ENCODE data around the gene LPXN.

GRCh38 chr11:58509748-58510147 is 65.9 kb downstream of the LPXN start:
- TF ChIP-seq EZH2 (IDR thresholded peaks at IDR 0.05; ENCODE audit: borderline replicate concordance, low read length) (no peak), CTCF (IDR thresholded peaks at IDR 0.05; ENCODE audit: low read length) (no peak)

Data from OCI-LY1 (cell line).